Measurements from ENCODE around the gene ERG.

ERG gene

DNA sequence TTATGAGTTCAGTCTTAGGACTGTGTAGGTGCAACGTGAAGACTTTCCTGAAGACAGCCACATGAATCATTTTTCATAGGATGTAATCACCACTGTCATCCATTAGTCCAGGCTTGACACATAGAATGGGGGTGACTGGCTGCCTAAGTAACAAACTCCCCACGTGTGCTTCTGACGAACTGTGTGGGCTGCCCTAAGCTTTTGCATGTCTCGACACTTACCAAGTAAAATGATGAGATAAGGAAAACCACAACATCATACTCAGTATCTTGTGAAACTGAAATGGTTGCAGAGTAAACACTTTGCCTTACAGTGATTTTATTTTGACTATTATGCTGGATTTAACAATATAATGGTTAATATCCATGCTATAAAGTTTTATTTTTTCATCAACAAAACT is 19.5 kb downstream of the ERG start:
- no peak for TF ChIP-seq POLR2A (IDR thresholded peaks at IDR 0.05; ENCODE audit: extremely low read depth, insufficient read length)
- no peak for TF ChIP-seq CTCF (IDR thresholded peaks at IDR 0.05; ENCODE audit: low read depth, low read length)
- TF ChIP-seq MAX (IDR thresholded peaks at IDR 0.05; ENCODE audit: low read depth, low read length), result no peak
- TF ChIP-seq MYC (IDR thresholded peaks at IDR 0.05; ENCODE audit: low read depth, low read length), result no peak
- DNase-seq (ENCODE audit: low read depth), result peak; percentile 54
- H3K4me3 ChIP-seq (ENCODE audit: low read depth, low read length), result no peak overlapping the region

- peak; percentile 36 for DNase-seq (ENCODE audit: low read depth)
- TF ChIP-seq MAX (IDR thresholded peaks at IDR 0.05; ENCODE audit: low read depth, low read length) (no peak), MYC (IDR thresholded peaks at IDR 0.05; ENCODE audit: low read depth, low read length) (no peak), CTCF (IDR thresholded peaks at IDR 0.05; ENCODE audit: low read depth, low read length) (no peak), POLR2A (IDR thresholded peaks at IDR 0.05; ENCODE audit: extremely low read depth, insufficient read length) (no peak)
- H3K4me3 ChIP-seq (ENCODE audit: low read depth, low read length), result no peak overlapping the region
These were observed 21.1 kb downstream of the ERG start for GRCh38 chr21:38477226-38477625.

DNA sequence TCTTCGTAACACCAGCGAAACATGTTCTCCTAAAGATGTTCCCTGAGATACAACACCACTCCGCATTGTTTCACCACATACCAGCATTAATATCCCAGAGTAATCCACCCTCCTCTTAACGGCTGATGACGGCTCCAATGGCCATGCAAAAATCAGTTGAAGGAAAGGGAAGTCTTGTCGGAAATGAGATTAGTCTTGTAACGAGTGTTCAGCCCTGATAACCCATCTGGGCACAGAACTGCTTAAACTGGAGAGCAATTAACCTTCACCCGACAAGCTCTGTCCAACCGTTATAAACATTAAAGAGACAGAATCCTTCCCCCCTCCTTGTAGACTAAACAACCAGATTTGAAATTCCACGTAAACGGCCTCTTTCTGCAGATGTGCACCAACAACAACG is 21.9 kb downstream of the ERG start:
- peak overlapping the region; percentile 29 for H3K4me3 ChIP-seq (ENCODE audit: low read depth, low read length)
- peak; percentile 92 for DNase-seq (ENCODE audit: low read depth)
- TF ChIP-seq MYC (IDR thresholded peaks at IDR 0.05; ENCODE audit: low read depth, low read length) (no peak), CTCF (IDR thresholded peaks at IDR 0.05; ENCODE audit: low read depth, low read length) (no peak)

DNA sequence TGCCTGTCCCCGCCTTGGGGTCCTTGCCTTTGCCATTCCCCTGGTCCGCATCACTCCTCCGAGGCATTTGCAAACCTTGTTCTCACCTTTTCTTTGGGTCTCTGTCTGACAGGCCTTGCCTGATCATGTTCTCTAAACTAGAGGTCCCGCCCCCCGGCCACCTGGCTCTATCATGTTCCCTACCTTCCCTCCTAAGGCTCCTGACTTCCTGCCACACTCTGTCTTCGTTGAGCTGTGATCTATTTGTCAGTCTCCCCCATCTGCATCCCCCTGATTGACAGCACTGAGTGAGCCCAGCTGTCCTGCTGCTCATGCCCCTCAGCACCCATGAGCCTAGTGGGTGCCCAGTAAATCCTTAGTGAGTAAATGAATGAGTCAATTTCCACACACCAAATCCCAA is 22.8 kb downstream of the ERG start:
- DNase-seq (ENCODE audit: low read depth), result peak; percentile 53
- H3K4me3 ChIP-seq (ENCODE audit: low read depth, low read length), result no peak overlapping the region

DNA sequence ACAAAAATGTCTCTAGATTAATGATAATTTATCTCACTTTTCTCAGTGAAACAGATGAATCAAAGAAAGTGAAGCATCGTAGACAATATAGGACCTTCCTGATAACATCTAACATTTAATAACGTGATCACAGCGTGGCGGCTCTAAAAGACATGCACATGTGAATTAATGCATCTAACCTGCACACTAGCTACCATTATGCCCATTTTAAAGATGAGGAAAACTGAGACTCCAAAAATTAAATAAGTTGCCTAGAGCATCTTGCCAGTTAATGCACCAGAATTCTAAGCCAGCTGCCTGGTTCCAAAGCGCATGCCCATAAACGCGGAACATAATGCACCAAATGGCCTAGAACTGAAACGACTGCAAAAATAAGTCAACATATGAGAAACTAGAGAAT is 23.5 kb downstream of the ERG start:
- no peak overlapping the region for H3K4me3 ChIP-seq (ENCODE audit: low read depth, low read length)

More for the DNA sequence above, 22.8 kb downstream of the ERG start:
- TF ChIP-seq MYC (IDR thresholded peaks at IDR 0.05; ENCODE audit: low read depth, low read length) (no peak), CTCF (IDR thresholded peaks at IDR 0.05; ENCODE audit: low read depth, low read length) (no peak), MAX (IDR thresholded peaks at IDR 0.05; ENCODE audit: low read depth, low read length) (no peak), POLR2A (IDR thresholded peaks at IDR 0.05; ENCODE audit: extremely low read depth, insufficient read length) (no peak)

More for the DNA sequence above, 23.5 kb downstream of the ERG start:
- TF ChIP-seq CTCF (IDR thresholded peaks at IDR 0.05; ENCODE audit: low read depth, low read length), result no peak
- no peak for TF ChIP-seq MAX (IDR thresholded peaks at IDR 0.05; ENCODE audit: low read depth, low read length)
- no peak for TF ChIP-seq POLR2A (IDR thresholded peaks at IDR 0.05; ENCODE audit: extremely low read depth, insufficient read length)
- TF ChIP-seq MYC (IDR thresholded peaks at IDR 0.05; ENCODE audit: low read depth, low read length), result no peak
- no peak for DNase-seq (ENCODE audit: low read depth)
